ENCODE results near the gene SMARCC2.

The SMARCC2 gene

GRCh38 chr12:56189099-56189917 is at the start of gene SMARCC2:
Gene SMARCC2, minus strand, starts transcription at chr12:56189483. Its CDS starts 22 bp downstream, at chr12:56189461.
- H3K27ac ChIP-seq = peak within 1 kb of the TSS; percentile 75
- peaks cover 27% of the 10 kb centered on the region for H3K36me3 ChIP-seq (ENCODE audit: insufficient read depth, low read length)
- H3K9me3 ChIP-seq (ENCODE audit: low read depth, low read length) = no peaks in the 10 kb centered on the region
- TF ChIP-seq EZH2 (IDR thresholded peaks at IDR 0.05) = no peak
- TF ChIP-seq POLR2AphosphoS5 (IDR thresholded peaks at IDR 0.05; ENCODE audit: borderline replicate concordance, low read depth, low read length) = peak; percentile 54; the same call in 1 of the 2 replicates
- no peak for TF ChIP-seq FOXP2 (optimal IDR thresholded peaks at IDR 0.05; ENCODE audit: control extremely low read depth, extremely low read length, insufficient read depth)
- no peak for DNase-seq (ENCODE audit: low read depth, low spot score)
- peak within 1 kb of the TSS; percentile 95 for H3K4me3 ChIP-seq
- H3K9ac ChIP-seq (ENCODE audit: insufficient read length) = peak within 1 kb of the TSS; percentile 89

GRCh38 chr12:56237552-56237951 is 48.3 kb upstream of the SMARCC2 start:
- peaks cover 13% of the 10 kb centered on the region; the same call in 1 of the 2 replicates for H3K36me3 ChIP-seq (ENCODE audit: insufficient read depth, low read length)
- no peaks in the 10 kb centered on the region for H3K9me3 ChIP-seq (ENCODE audit: low read depth, low read length)
- H3K27ac ChIP-seq = no peak overlapping the region
- no peak for DNase-seq (ENCODE audit: low read depth, low spot score)
- TF ChIP-seq POLR2AphosphoS5 (IDR thresholded peaks at IDR 0.05; ENCODE audit: borderline replicate concordance, low read depth, low read length) = no peak
- no peak overlapping the region for H3K9ac ChIP-seq (ENCODE audit: insufficient read length)
- no peak overlapping the region for H3K4me3 ChIP-seq

GRCh38 chr12:56236985-56237384 is 47.7 kb upstream of the SMARCC2 start:
- Histone ChIP-seq H3K36me3 (ENCODE audit: insufficient read depth, low read length) (peaks cover 7% of the 10 kb centered on the region; the same call in 1 of the 2 replicates), H3K9ac (ENCODE audit: insufficient read length) (no peak overlapping the region), H3K9me3 (ENCODE audit: low read depth, low read length) (no peaks in the 10 kb centered on the region), H3K27ac (no peak overlapping the region), H3K4me3 (no peak overlapping the region)
- TF ChIP-seq FOXP2 (optimal IDR thresholded peaks at IDR 0.05; ENCODE audit: control extremely low read depth, extremely low read length, insufficient read depth) (no peak), EZH2 (IDR thresholded peaks at IDR 0.05) (no peak), POLR2AphosphoS5 (IDR thresholded peaks at IDR 0.05; ENCODE audit: borderline replicate concordance, low read depth, low read length) (no peak)
- no peak for DNase-seq (ENCODE audit: low read depth, low spot score)

GRCh38 chr12:56236091-56236490 is 46.8 kb upstream of the SMARCC2 start:
- Histone ChIP-seq H3K36me3 (ENCODE audit: insufficient read depth, low read length) (peaks cover 3% of the 10 kb centered on the region; the same call in 1 of the 2 replicates), H3K4me3 (no peak overlapping the region), H3K27ac (no peak overlapping the region), H3K9ac (ENCODE audit: insufficient read length) (no peak overlapping the region), H3K9me3 (ENCODE audit: low read depth, low read length) (no peaks in the 10 kb centered on the region)
- no peak for TF ChIP-seq FOXP2 (optimal IDR thresholded peaks at IDR 0.05; ENCODE audit: control extremely low read depth, extremely low read length, insufficient read depth)
- no peak for TF ChIP-seq EZH2 (IDR thresholded peaks at IDR 0.05)
- no peak for TF ChIP-seq POLR2AphosphoS5 (IDR thresholded peaks at IDR 0.05; ENCODE audit: borderline replicate concordance, low read depth, low read length)
- no peak for DNase-seq (ENCODE audit: low read depth, low spot score)

GRCh38 chr12:56234746-56235436 is 45.6 kb upstream of the SMARCC2 start:
- H3K4me3 ChIP-seq = no peak overlapping the region
- DNase-seq (ENCODE audit: low read depth, low spot score) = no peak
- H3K27ac ChIP-seq = no peak overlapping the region
- H3K9me3 ChIP-seq (ENCODE audit: low read depth, low read length) = no peaks in the 10 kb centered on the region
- H3K9ac ChIP-seq (ENCODE audit: insufficient read length) = no peak overlapping the region
- TF ChIP-seq POLR2AphosphoS5 (IDR thresholded peaks at IDR 0.05; ENCODE audit: borderline replicate concordance, low read depth, low read length) (peak; percentile 25; the same call in 1 of the 2 replicates), EZH2 (IDR thresholded peaks at IDR 0.05) (no peak)
- no peaks in the 10 kb centered on the region for H3K36me3 ChIP-seq (ENCODE audit: insufficient read depth, low read length)

- H3K9me3 ChIP-seq (ENCODE audit: low read depth, low read length) = no peaks in the 10 kb centered on the region
- DNase-seq (ENCODE audit: low read depth, low spot score) = no peak
- H3K9ac ChIP-seq (ENCODE audit: insufficient read length) = no peak overlapping the region
- H3K4me3 ChIP-seq = no peak overlapping the region
- no peak for TF ChIP-seq EZH2 (IDR thresholded peaks at IDR 0.05)
- TF ChIP-seq POLR2AphosphoS5 (IDR thresholded peaks at IDR 0.05; ENCODE audit: borderline replicate concordance, low read depth, low read length) = no peak
- no peak for TF ChIP-seq FOXP2 (optimal IDR thresholded peaks at IDR 0.05; ENCODE audit: control extremely low read depth, extremely low read length, insufficient read depth)
- no peak overlapping the region for H3K27ac ChIP-seq
- no peaks in the 10 kb centered on the region for H3K36me3 ChIP-seq (ENCODE audit: insufficient read depth, low read length)
These were observed 41.9 kb upstream of the SMARCC2 start for GRCh38 chr12:56231184-56231582.

GRCh38 chr12:56230432-56231183 is 41.3 kb upstream of the SMARCC2 start:
- H3K9me3 ChIP-seq (ENCODE audit: low read depth, low read length) = no peaks in the 10 kb centered on the region
- no peak for DNase-seq (ENCODE audit: low read depth, low spot score)
- no peak overlapping the region for H3K9ac ChIP-seq (ENCODE audit: insufficient read length)
- no peaks in the 10 kb centered on the region for H3K36me3 ChIP-seq (ENCODE audit: insufficient read depth, low read length)
- no peak overlapping the region for H3K4me3 ChIP-seq
- TF ChIP-seq POLR2AphosphoS5 (IDR thresholded peaks at IDR 0.05; ENCODE audit: borderline replicate concordance, low read depth, low read length) (no peak), FOXP2 (optimal IDR thresholded peaks at IDR 0.05; ENCODE audit: control extremely low read depth, extremely low read length, insufficient read depth) (no peak), EZH2 (IDR thresholded peaks at IDR 0.05) (no peak)
- H3K27ac ChIP-seq = no peak overlapping the region

GRCh38 chr12:56229916-56230431 is 40.7 kb upstream of the SMARCC2 start, which contains the start of gene SLC39A5:
Gene SLC39A5, plus strand, starts transcription at chr12:56230051. Its CDS starts 1,224 bp downstream, at chr12:56231275.
- Histone ChIP-seq H3K4me3 (no peak within 1 kb of the TSS), H3K36me3 (ENCODE audit: insufficient read depth, low read length) (no peaks in the 10 kb centered on the region), H3K27ac (no peak within 1 kb of the TSS), H3K9ac (ENCODE audit: insufficient read length) (no peak within 1 kb of the TSS), H3K9me3 (ENCODE audit: low read depth, low read length) (no peaks in the 10 kb centered on the region)
- TF ChIP-seq EZH2 (IDR thresholded peaks at IDR 0.05) (no peak), FOXP2 (optimal IDR thresholded peaks at IDR 0.05; ENCODE audit: control extremely low read depth, extremely low read length, insufficient read depth) (no peak), POLR2AphosphoS5 (IDR thresholded peaks at IDR 0.05; ENCODE audit: borderline replicate concordance, low read depth, low read length) (no peak; the same call in 1 of the 2 replicates)
- DNase-seq (ENCODE audit: low read depth, low spot score) = no peak
